ENCODE results near the gene S100A7.

- no peak for TF ChIP-seq GATA3 (IDR thresholded peaks at IDR 0.05; ENCODE audit: low read depth, low read length)
- TF ChIP-seq GATA2 (IDR thresholded peaks at IDR 0.05; ENCODE audit: low read depth, low read length), result no peak
Observed at GRCh38 chr1:153503766-153504165, 43.3 kb upstream of the S100A7 start.
